ENCODE data around the gene ATP6V0C.

DNA sequence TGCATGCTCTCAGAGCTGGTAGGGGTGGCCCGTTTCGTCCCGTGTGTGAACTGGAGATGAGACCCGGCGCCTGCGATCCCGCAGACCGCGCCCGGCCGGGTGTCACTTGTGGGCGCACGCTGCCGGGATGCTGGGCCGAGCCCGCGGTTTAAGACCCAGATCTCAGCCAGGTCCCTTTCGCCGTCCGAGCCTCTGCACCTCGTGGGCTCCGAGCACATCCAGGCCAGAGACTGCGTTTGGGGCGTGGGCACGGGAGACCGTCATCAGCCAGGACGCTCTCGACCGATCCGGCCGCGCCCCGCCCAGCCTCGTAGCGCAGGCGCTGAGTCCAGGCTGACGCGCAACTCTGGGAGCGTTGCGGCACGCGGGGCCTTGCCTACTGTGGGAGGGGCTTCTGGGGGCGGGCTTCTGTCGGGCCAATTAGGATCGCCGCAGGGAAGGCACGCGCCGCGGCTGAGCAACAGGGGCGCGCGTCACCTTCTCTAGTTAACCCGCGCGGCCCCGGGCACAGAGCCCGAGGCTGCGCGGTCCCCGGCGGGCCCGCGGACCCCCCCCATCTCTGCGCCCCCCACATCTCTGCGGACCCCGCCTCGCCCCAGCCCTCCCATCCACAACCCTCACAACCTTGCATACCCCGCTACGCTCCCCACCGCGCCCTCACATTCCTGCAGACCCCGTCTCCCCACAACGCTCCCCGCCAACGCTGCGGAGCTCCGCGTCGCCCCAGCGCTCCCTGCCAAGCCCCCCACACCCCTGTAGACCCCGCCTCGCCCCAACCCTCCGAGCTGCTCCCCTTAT is 18.1 kb downstream of the ATP6V0C start:
- TF ChIP-seq, protein P1, sequence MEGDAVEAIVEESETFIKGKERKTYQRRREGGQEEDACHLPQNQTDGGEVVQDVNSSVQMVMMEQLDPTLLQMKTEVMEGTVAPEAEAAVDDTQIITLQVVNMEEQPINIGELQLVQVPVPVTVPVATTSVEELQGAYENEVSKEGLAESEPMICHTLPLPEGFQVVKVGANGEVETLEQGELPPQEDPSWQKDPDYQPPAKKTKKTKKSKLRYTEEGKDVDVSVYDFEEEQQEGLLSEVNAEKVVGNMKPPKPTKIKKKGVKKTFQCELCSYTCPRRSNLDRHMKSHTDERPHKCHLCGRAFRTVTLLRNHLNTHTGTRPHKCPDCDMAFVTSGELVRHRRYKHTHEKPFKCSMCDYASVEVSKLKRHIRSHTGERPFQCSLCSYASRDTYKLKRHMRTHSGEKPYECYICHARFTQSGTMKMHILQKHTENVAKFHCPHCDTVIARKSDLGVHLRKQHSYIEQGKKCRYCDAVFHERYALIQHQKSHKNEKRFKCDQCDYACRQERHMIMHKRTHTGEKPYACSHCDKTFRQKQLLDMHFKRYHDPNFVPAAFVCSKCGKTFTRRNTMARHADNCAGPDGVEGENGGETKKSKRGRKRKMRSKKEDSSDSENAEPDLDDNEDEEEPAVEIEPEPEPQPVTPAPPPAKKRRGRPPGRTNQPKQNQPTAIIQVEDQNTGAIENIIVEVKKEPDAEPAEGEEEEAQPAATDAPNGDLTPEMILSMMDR (IDR thresholded peaks at IDR 0.05; ENCODE audit: poor library complexity, severe bottlenecking): peak; percentile 7
- no peak for TF ChIP-seq EZH2 (IDR thresholded peaks at IDR 0.05; ENCODE audit: borderline replicate concordance, insufficient read depth, low read length, poor library complexity, severe bottlenecking)
- peak; percentile 32 for TF ChIP-seq TAF1 (IDR thresholded peaks at IDR 0.05; ENCODE audit: low read depth)
- peak; percentile 90 for TF ChIP-seq MXI1 (conservative IDR thresholded peaks at IDR 0.05; ENCODE audit: poor library complexity, severe bottlenecking)
- no peak for TF ChIP-seq EP300 (conservative IDR thresholded peaks at IDR 0.05; ENCODE audit: poor library complexity, severe bottlenecking)
- no peak for TF ChIP-seq RAD21 (conservative IDR thresholded peaks at IDR 0.05)

All from neural cell (in vitro differentiated cells).